NCI-H128 (cell line): Measurements from ENCODE around the gene TAC3.
"Not testable (repeated sequence)": the region's sequence is repeated elsewhere in the genome, so short reads cannot be mapped to it uniquely, and the experiment has no call there.

Experiments
- DNase-seq: peaks from one replicate; lab custom pipeline; 2025; ENCODE audit not compliant: unreplicated experiment; lab: John Stamatoyannopoulos, UW

The TAC3 gene

GRCh38 chr12:57039016-57039798 is 22.9 kb upstream of the TAC3 start:
- DNase-seq: no peak

GRCh38 chr12:57037264-57037663 is 20.9 kb upstream of the TAC3 start:
- no peak for DNase-seq

- DNase-seq: no peak
Observed at GRCh38 chr12:57033431-57033830, 17.1 kb upstream of the TAC3 start.

- DNase-seq: no peak
Observed at GRCh38 chr12:57031789-57032188, 15.5 kb upstream of the TAC3 start.

GRCh38 chr12:57031138-57031725 is 14.9 kb upstream of the TAC3 start:
- peak; percentile 60 for DNase-seq

GRCh38 chr12:57029457-57029856 is 13.1 kb upstream of the TAC3 start:
- DNase-seq: no peak

DNA sequence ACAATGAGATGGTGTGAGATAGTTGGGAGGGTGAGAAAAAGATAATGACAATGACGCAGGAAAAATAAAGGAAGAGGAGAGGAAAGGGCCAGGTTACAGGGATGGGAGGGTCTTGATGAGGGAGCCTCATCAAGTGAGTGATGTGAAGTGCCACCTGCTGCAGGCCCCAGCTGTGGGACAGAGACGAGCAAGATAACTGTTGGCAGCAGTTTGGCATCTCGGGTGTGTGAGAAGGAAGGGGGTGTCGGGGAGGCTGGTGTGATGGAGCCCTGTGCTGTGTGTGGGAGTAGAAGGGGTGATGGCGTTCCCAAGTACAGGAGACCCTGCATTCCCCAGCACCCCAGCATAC is 11.4 kb upstream of the TAC3 start:
- DNase-seq: no peak

DNA sequence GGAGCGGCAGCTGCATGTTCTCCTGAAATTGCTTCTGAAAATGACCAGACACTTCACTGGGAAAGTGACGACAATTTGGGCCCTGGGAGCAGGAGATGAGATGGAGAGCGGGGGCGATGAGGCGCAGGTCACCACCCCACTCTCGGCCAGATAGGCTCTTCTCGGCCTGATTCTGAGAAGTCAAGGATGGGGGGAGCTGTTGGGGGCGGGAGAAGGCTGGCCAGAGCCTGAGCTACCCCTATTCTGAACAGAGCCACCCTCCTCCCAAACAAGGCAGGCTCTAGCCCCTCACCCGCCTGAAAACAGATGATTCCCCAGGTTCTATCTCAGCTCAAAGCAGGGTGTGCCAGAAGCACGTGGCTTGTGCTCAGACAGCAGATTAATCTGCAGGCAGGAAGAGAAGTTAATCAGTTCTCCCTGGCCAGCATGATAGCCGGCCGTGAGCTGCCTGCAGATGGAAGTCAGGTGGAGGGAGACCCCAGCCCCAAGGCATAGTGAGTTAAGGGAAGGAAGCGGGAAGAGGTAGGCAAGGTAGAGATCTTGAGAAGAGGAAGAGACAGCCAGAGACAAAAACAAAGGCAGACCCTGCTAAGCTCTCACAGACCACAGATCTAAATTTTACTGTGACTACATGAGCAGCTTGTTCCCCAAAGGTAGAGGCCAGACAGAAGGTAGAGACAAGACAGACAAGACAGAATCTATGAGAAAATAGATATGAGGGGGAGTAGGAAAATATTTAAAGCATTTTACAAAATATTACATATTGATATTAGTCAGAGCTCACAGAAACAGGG is 10.9 kb upstream of the TAC3 start:
- no peak for DNase-seq

GRCh38 chr12:57025196-57025595 is 8.9 kb upstream of the TAC3 start:
- no peak for DNase-seq

DNA sequence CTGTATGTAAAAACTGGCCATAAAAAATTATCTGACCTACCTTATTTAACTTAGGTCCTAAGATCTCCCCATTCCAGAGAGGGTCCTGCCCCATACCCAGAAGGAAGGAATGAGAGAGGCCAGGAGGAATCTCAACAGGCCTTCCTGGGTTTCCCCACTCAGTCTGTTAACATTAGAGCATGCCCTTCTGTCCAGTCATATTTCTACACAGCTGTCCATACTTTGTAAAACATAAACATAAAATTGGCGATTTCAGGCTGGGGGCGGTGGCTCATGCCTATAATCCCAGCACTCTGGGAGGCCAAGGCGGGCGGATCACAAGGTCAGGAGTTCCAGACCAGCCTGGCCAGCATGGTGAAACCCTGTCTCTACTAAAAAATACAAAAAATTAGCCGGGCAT is 6.0 kb upstream of the TAC3 start:
- not testable (repeated sequence) for DNase-seq

DNA sequence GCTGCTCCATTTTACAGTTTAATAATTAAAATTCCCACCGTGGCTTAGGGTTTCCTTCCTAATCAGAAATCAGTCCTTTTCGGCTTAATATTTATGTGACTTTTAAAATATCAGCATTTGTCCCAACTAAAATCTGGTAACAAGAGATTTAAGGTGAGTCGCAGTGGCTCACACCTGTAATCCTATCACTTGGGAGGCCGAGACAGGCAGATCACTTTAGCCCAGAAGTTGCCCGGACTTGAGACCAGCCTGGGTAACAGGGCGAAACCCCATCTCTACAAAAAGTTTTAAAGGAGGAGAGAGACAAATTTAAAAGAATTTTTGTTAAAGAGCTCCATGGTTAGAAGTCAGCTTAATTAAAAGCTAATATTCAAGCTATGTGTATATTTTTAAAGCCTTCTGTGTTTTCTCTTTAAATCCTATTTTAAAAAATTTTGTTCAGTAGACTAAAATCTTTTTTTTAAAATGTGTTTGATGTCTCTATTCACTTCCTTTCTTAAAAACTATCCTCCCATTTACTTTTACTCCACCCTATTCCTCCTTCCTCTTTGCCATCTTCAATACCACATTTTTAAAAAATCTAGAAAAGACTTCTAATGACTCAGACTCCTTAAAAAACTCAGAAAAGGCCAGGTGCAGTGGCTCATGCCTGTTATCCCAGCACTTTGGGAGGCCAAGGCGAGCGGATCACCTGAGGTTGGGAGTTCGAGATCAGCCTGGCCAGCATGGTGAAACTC is 3.8 kb upstream of the TAC3 start:
- no peak for DNase-seq

- no peak for DNase-seq
Observed at GRCh38 chr12:57018906-57019305, 2.6 kb upstream of the TAC3 start.

- DNase-seq: not testable (repeated sequence)
Observed at GRCh38 chr12:57018353-57018752, 2.0 kb upstream of the TAC3 start.

- DNase-seq: no peak
Observed at GRCh38 chr12:57012600-57013465, 3.5 kb downstream of the TAC3 start.

DNA sequence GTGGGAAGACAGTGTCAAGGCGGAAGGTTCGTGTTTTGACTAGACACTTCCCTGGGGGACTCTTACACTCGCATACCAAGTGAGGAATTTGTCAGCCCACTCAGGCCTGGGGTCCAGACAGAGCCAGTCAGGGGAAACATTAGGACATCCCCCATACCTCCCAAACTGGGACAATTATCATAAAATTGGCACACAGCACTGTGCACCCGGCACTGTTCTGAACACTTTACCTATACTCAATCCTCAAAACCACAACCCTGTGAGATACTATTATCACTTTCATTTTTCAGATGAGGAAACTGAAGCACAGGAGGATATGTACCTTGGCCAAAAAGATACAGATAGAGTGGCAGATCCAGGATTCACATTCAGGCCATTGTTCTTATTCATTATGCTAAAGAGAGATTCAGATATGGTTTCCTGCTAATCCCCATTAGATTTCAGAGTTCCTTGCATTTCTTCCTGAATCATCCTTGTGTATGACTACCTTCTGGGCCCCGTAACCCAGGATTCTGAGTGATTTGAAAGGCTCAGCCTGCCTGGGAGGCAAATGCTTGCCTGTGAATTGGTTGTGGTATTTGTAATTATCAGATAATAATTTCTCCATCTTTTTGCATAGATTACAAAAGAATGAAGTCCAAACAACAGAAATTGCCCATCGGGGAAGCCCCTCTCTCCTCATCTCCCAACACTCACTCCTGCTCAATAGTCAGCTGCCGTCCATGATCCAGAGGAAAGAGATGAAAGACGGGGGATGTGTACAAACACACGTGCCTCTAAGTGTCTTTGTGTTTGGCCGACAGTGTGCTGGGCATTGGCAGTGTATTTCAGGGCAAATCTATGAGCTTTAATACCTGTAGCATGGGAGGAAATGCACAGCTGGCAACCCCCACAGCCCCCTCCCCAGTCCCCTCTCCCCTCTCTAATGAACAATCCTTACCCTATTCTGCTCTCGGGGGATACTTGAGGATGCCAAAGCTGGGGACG is 4.6 kb downstream of the TAC3 start:
- no peak for DNase-seq

- no peak for DNase-seq
Observed at GRCh38 chr12:57010627-57011247, 5.6 kb downstream of the TAC3 start.

DNA sequence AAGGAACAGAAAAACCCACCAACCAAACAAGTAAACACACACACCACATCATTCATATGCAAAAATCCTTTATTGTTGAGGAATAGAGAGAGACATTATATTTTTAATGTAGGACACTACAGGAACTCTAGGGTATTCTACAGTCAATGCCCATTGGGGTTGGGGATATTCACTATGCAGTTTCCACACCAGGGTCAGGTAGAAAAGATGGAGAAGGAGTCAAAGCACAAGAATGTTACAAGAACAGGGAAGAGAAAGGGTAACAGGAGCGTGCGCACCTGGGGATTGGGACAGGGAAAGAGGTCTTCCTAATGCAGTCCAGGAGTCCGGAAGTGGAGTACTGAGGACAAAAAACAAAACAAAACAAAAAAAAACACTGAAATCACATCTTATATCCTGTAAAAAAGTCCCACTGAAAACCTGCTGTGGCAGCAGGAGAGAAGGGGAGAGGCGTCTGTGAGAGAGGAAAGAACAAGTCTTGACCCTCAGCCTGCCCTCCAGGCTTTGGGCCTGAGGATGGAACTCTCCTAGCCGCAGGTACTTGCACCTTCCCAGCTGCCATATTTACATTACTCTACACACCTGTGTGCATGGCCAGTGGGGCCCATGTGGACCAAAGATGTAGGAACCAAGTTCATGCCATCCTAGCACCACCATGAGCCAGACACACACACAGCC is 6.2 kb downstream of the TAC3 start:
- DNase-seq: no peak

DNA sequence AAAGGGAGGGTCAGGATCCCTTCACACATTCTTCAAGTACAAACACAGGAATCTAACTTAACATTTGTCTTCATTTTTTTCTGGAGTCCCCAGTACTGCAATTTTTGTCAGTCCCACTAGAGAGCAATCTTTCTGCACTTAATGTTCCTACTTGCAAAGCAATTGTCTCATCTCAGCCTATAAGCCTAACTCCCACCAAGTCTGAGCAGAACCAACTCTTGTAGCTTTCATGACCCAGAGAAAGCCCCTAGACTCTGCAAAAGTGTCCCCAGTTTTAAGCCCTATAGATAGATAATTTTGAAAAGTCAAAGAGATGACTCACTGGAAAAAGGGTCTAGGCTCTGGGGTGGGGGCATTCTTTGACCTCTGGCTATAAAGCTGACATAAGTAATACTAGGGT is 8.2 kb downstream of the TAC3 start:
- DNase-seq: no peak
